ENCODE data around the gene TCF20.

DNA sequence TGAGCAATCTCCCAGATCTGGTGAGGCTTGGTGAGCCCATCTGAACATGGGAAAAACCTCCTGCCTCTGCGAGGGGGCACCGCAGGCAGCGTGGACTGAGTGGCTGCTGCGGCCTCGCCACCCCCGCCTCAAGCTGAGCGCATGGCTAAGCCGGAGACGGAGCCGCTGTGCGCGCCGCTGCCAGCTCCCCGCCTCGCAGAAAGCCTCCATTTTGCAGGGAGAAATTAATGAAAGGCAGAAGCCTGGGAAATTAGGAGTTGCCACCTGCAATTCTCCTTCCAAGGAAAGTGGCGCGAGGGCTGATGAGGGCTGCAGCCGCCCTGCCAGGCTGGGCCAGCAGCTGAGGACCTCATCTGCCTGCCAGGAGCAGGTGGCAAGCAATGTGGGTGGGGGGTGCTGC lies 35.6 kb upstream of the TCF20 start:
- TF ChIP-seq GLIS3 (CRISPR knock-in tag; IDR thresholded peaks at IDR 0.05) = no peak
- TF ChIP-seq, protein P1, sequence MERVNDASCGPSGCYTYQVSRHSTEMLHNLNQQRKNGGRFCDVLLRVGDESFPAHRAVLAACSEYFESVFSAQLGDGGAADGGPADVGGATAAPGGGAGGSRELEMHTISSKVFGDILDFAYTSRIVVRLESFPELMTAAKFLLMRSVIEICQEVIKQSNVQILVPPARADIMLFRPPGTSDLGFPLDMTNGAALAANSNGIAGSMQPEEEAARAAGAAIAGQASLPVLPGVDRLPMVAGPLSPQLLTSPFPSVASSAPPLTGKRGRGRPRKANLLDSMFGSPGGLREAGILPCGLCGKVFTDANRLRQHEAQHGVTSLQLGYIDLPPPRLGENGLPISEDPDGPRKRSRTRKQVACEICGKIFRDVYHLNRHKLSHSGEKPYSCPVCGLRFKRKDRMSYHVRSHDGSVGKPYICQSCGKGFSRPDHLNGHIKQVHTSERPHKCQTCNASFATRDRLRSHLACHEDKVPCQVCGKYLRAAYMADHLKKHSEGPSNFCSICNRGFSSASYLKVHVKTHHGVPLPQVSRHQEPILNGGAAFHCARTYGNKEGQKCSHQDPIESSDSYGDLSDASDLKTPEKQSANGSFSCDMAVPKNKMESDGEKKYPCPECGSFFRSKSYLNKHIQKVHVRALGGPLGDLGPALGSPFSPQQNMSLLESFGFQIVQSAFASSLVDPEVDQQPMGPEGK (CRISPR knock-in tag; IDR thresholded peaks at IDR 0.05; ENCODE audit: borderline replicate concordance) = no peak
- no peak for TF ChIP-seq ARNTL (CRISPR knock-in tag; IDR thresholded peaks at IDR 0.05; ENCODE audit: borderline replicate concordance, low read depth)
- TF ChIP-seq BACH2 (CRISPR knock-in tag; IDR thresholded peaks at IDR 0.05; ENCODE audit: borderline replicate concordance) = no peak
- TF ChIP-seq ZNF565 (CRISPR knock-in tag; conservative IDR thresholded peaks at IDR 0.05; ENCODE audit: low read depth) = no peak
- TF ChIP-seq SNAI2 (CRISPR knock-in tag; IDR thresholded peaks at IDR 0.05) = no peak
- TF ChIP-seq ZC3H10 (CRISPR knock-in tag; IDR thresholded peaks at IDR 0.05) = no peak
- TF ChIP-seq CSRNP3 (CRISPR knock-in tag; IDR thresholded peaks at IDR 0.05) = no peak
- TF ChIP-seq OSR1 (CRISPR knock-in tag; IDR thresholded peaks at IDR 0.05) = no peak
- TF ChIP-seq ISL1 (CRISPR knock-in tag; IDR thresholded peaks at IDR 0.05) = no peak
- TF ChIP-seq RARB (CRISPR knock-in tag; IDR thresholded peaks at IDR 0.05) = no peak
- no peak for TF ChIP-seq TCF4 (CRISPR knock-in tag; IDR thresholded peaks at IDR 0.05; ENCODE audit: borderline replicate concordance)
